LNCAP (cell line): Measurements from ENCODE around the gene TNFAIP3.

Experiments
- TF ChIP-seq, protein P1 (sequence below): fragments of 450-650 bp; IDR thresholded peaks from 2 replicates; pipeline ENCODE4 v1.5.1; 2017; ENCODE audit warnings: mild to moderate bottlenecking

The TNFAIP3 gene

DNA sequence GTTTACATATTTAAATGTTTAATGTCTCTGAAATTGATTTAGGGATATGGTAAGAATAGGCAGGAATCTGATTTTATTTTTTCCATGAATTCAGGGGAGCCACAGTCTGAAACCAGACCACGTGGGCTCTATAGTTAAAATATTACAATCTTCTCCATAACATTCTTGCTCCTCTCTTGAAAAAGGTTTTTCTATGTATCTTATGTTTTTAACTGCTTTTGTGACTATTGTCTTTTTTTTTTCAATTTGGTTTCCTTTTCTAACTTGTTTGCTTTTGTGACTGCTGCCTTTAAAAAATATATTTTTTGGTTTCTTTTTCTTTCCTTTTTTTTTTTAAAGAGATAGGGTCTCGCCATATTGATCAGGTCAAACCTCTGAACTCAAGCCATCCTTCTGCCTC is 40.1 kb downstream of the TNFAIP3 start:
- TF ChIP-seq, protein P1, sequence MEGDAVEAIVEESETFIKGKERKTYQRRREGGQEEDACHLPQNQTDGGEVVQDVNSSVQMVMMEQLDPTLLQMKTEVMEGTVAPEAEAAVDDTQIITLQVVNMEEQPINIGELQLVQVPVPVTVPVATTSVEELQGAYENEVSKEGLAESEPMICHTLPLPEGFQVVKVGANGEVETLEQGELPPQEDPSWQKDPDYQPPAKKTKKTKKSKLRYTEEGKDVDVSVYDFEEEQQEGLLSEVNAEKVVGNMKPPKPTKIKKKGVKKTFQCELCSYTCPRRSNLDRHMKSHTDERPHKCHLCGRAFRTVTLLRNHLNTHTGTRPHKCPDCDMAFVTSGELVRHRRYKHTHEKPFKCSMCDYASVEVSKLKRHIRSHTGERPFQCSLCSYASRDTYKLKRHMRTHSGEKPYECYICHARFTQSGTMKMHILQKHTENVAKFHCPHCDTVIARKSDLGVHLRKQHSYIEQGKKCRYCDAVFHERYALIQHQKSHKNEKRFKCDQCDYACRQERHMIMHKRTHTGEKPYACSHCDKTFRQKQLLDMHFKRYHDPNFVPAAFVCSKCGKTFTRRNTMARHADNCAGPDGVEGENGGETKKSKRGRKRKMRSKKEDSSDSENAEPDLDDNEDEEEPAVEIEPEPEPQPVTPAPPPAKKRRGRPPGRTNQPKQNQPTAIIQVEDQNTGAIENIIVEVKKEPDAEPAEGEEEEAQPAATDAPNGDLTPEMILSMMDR = no peak

DNA sequence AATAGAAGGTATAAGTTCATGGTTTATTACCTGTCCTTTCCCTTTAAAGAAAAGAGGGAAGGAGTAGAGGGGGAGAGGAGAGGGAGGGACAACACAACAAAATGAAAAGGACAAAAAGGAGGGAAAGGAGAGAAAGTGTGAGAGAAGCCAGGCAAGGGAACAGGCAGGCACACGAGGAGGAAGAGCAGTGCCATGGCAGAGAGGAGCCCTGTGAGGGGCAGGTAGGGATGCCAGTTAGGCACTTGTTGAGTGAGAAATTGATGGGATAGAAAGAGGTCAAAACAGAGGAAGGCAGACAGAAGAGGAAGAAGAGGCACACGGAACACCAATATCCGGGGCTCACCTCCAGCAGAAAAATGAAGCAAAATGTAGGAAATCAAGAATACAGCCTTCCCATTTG is 42.5 kb downstream of the TNFAIP3 start:
- TF ChIP-seq, protein P1 = no peak

DNA sequence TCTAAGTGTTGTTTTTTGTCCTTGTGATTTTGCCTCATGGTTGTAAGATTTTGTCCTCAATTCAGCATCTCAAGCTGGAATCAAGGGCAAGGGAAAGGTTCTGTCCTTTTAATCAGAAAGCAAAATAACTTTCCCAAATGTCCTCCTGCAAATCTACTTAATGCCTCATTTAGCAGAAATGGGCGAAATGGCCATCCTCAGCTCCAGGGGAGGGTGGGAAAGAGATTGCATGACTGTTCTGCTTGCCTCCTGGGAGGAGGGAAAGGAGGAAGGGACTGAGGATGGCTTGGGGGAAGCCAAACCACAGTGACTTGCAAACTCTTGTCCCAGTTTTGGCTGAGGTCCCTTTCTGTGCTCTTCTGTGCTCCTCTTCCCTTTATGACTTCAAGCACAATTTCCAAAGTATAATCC is 43.4 kb downstream of the TNFAIP3 start:
- TF ChIP-seq, protein P1 = no peak

DNA sequence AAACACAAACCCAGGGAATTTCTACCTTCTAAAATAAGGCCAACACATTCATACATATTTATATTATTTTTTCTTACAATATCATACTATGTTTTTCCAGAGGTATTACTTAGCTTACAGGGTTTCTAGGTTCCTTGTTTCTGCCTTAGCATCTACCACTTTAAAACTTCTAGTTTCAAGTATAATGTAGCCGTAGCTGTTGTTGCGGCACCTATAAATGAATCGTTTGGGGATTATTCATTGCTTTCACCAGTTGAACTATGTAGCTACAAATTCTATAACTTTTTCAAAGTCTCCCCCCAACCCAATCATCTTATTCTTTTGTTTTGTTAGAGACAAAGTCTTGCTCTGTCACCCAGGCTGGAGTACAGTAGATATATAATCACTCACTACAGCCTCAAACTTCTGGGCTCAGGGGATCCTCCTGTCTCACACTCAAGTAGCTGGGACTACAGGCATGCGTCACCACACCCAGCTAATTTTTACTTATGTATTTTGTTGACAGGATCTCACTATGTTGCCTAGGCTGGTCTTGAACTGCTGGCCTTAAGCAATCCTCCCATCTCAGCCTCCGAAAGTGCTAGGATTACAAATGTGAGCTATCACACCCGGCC is 43.9 kb downstream of the TNFAIP3 start:
- TF ChIP-seq, protein P1 = no peak

DNA sequence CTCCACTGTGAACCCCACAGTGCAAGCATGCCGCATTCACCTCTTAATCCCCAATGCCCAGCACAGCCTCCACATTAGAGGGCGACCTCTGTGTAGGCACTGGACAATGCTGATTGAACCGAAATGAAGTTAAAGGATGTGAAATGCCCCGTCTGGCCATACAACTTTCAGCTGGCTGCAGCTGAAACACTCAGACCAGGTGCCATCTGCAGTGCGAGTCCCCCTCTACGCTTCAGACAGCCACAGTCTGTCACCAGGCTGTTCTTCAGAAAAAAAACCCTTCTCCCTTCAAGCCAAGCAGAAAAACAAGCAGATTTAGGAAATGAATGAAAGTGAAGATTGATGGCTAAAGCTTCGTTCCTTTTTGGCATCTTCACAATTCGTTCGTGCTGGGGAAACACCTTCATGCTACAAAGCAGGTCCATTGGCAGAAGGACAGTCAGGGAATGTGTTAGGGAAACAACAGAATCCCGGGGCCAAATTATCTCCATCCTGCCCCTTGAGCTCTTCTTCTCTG is 44.7 kb downstream of the TNFAIP3 start:
- TF ChIP-seq, protein P1 = no peak

DNA sequence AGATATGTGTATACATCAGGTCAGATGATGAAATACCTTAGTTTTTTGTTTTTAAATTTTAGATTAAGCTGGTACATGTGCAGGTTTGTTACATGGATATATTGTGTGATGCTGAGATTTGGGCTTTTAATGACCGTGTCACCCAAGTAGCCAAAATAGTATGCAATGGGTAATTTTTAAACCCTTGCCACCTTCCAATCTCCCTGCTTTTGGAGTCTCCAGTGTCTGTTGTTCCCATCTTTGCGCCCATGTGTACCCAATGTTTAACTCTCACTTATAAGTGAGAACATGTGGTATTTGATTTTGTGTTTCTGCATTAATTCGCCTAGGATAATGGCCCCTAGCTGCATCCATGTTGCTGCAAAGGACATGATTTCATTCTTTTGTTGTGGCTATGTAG is 45.8 kb downstream of the TNFAIP3 start:
- TF ChIP-seq, protein P1 = no peak

DNA sequence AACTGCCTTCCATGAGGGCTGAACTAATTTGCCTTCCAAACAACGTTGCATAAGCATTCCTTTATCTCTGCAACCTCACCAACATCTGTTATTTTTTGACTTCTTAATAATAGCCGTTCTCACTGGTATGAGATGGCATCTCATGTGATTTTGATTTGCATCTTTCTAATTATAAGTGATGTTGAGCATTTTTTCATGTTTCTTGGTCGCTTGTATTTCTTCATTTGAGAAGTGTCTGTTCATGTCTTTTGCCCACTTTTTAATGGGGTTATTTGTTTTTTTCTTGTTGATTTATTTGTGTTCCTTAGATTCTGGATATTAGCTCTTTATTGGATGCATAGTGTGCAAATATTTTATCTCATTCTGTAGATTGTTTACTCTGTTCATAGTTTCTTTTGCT is 46.4 kb downstream of the TNFAIP3 start:
- TF ChIP-seq, protein P1 = no peak
